Spleen (tissue), 11 donors: Measurements from ENCODE around the gene ARHGEF38. TPM values are rescaled to one million over a fixed set of nuclear protein-coding genes. Genes with fewer than 3 reads are reported as not detected.

Source experiments
- DNase-seq: peaks from one replicate; pipeline ENCODE4 v3.0.0-alpha.2; 2020
- H3K27ac ChIP-seq, 8 donors: fragments of 200-600 bp; sonication (generic) in 7 of 8; 1 replicate in 4 of 8; 2 replicates in 4 of 8; pipeline versions ENCODE4 v1.5.0 to v1.8.0; 2016 to 2021; ENCODE audit warnings: inconsistent platforms in 4 of 8, mild to moderate bottlenecking in 4 of 8, moderate library complexity in 1 of 8
- H3K27me3 ChIP-seq, 7 donors: fragments of 200-600 bp; sonication (generic) in 6 of 7; replicated peaks in 1 of 7; 1 replicate in 4 of 7; 2 replicates in 3 of 7; pipeline versions ENCODE4 v1.5.0 to v1.8.0; 2016 to 2021; ENCODE audit warnings: inconsistent platforms in 3 of 7, mild to moderate bottlenecking in 1 of 7
- H3K36me3 ChIP-seq, 6 donors: fragments of 200-600 bp; sonication (generic) in 5 of 6; 1 replicate in 4 of 6; 2 replicates in 2 of 6; pipeline versions ENCODE4 v1.5.0 to v1.8.0; 2016 to 2021; ENCODE audit warnings: inconsistent platforms in 2 of 6
- H3K4me1 ChIP-seq, 6 donors: fragments of 200-600 bp; sonication (generic) in 5 of 6; 1 replicate in 3 of 6; 2 replicates in 3 of 6; pipeline versions ENCODE4 v1.5.0 to v1.8.0; 2016 to 2021; ENCODE audit warnings: inconsistent platforms in 3 of 6
- H3K4me3 ChIP-seq, 8 donors: fragments of 200-600 bp; sonication (generic) in 7 of 8; 1 replicate in 4 of 8; 2 replicates in 4 of 8; pipeline versions ENCODE4 v1.5.0 to v1.8.0; 2016 to 2021; ENCODE audit warnings: inconsistent platforms in 4 of 8, mild to moderate bottlenecking in 4 of 8, moderate library complexity in 2 of 8
- H3K9me3 ChIP-seq, 8 donors: fragments of 200-600 bp; sonication (generic) in 7 of 8; 1 replicate in 4 of 8; 2 replicates in 4 of 8; pipeline versions ENCODE4 v1.5.0 to v1.8.0; 2016 to 2021; ENCODE audit warnings: inconsistent platforms in 4 of 8
- POLR2A ChIP-seq, 3 donors: fragments of 450-650 bp; IDR thresholded peaks; one replicate each; pipeline ENCODE4 v1.5.1; 2017; ENCODE audit warnings: antibody characterized with exemption in 3 of 3, mild to moderate bottlenecking in 1 of 3
- POLR2AphosphoS5 ChIP-seq, 3 donors: sonication (generic); formaldehyde crosslinking; IDR thresholded peaks; one replicate each; pipeline ENCODE4 v1.5.1; 2017; ENCODE audit warnings: antibody characterized with exemption in 3 of 3
- WGBS, 5 donors: extraction: QIAGEN DNeasy Blood & Tissue Kit in 3 of 5; methylation state at CpG; one replicate each; pipeline versions ENCODE4 v1.1.5 to v1.1.7; 2013 to 2018; 5-methylcytosine and 5-hydroxymethylcytosine counted together
- intact Hi-C: fragments of 100-400 bp; cut with DNase I; formaldehyde crosslinking; loops from one replicate; pipeline ENCODE4 v1.15.0; 2023; ENCODE audit warnings: low total_unique reads
- polyA plus RNA-seq, 3 donors: library from polyadenylated mRNA; stranded (reverse); fragments of 200-250 nt; gene quantifications; one replicate each; pipeline ENCODE4 v1.2.1, GENCODE V29; 2013
- total RNA-seq, 7 donors: library from RNA; depleted of rRNA in 3 of 7; stranded (reverse); fragments of >200 nt in 3 of 7; fragmentation: NEBNext Ultra II Directional in 4 of 7; extraction: Animal tissue kit (Norgen Biotek cat#: 25700) in 4 of 7; gene quantifications; one replicate each; pipeline versions ENCODE4 v1.1.0 to v1.2.1, GENCODE V29; 2016 to 2021
- TF ChIP-seq, protein P1 (sequence below), 11 experiments: fragments of 200-600 bp in 7 of 11; fragments of 450-650 bp in 4 of 11; sonication (generic) in 4 of 11; IDR thresholded peaks in 8 of 11; conservative IDR thresholded peaks in 3 of 11; 1 replicate in 7 of 11; 2 replicates in 4 of 11; pipeline versions ENCODE4 v1.4.0 to v1.8.0; 2016 to 2021; ENCODE audit warnings: antibody characterized with exemption in 11 of 11, inconsistent platforms in 4 of 11, mild to moderate bottlenecking in 1 of 11
- donor health status: healthy with polysubstance abuse.
- donor health status: DM: no; HTN: no; CAD: no; lungs with moderate emphysema.
- donor health status: DM: no; HTN: no; CAD: no.
- donor health status: Bipolar disorder and iron deficiency.
- donor health status: healthy.
- donor health status: DM: no; HTN: no; CAD: no.
- donor health status: DM: yes; HTN: yes; CAD: no.

ARHGEF38 gene
- total and polyA plus RNA-seq, 10 donors = not detected

DNA sequence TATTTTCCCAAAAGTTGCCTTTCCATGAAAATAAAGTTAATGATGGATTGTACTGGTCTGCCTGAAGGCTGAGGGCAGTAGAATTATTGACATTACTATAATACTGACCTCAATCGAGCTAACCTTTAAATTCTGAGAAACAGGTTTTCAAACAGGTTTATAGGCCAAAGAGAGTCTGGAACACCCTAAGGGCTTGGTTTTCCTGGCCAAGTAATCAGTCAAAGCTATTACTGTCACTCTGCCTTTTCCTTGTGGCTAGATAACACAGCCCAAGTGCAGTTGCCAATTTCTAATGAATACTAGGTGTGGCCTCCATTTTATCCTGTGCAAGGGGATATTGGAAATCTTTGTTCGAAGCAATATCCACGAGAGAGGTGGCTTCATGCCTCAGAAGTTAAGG is 80.8 kb downstream of the ARHGEF38 start:
- Histone ChIP-seq H3K9me3 (no peaks in the 10 kb centered on the region), H3K4me1 (peaks cover 0 to 23% (median 12%) of the 10 kb centered on the region in 6 donors), H3K27ac (no peak overlapping the region), H3K27me3 (no peaks in the 10 kb centered on the region), H3K4me3 (no peak overlapping the region), H3K36me3 (no peaks in the 10 kb centered on the region)
- DNase-seq = no peak
- intact Hi-C loops = no loop called here
- TF ChIP-seq, protein P1, sequence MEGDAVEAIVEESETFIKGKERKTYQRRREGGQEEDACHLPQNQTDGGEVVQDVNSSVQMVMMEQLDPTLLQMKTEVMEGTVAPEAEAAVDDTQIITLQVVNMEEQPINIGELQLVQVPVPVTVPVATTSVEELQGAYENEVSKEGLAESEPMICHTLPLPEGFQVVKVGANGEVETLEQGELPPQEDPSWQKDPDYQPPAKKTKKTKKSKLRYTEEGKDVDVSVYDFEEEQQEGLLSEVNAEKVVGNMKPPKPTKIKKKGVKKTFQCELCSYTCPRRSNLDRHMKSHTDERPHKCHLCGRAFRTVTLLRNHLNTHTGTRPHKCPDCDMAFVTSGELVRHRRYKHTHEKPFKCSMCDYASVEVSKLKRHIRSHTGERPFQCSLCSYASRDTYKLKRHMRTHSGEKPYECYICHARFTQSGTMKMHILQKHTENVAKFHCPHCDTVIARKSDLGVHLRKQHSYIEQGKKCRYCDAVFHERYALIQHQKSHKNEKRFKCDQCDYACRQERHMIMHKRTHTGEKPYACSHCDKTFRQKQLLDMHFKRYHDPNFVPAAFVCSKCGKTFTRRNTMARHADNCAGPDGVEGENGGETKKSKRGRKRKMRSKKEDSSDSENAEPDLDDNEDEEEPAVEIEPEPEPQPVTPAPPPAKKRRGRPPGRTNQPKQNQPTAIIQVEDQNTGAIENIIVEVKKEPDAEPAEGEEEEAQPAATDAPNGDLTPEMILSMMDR (IDR thresholded peaks at IDR 0.05 in 8 of 11, conservative IDR thresholded peaks at IDR 0.05 in 3 of 11) = no peak
- TF ChIP-seq POLR2A (IDR thresholded peaks at IDR 0.05) (no peak), POLR2AphosphoS5 (IDR thresholded peaks at IDR 0.05) (no peak)
- 61 to 87% (median 81%) methylated on average over 3 of the region's 3 CpGs for WGBS, 5 donors

DNA sequence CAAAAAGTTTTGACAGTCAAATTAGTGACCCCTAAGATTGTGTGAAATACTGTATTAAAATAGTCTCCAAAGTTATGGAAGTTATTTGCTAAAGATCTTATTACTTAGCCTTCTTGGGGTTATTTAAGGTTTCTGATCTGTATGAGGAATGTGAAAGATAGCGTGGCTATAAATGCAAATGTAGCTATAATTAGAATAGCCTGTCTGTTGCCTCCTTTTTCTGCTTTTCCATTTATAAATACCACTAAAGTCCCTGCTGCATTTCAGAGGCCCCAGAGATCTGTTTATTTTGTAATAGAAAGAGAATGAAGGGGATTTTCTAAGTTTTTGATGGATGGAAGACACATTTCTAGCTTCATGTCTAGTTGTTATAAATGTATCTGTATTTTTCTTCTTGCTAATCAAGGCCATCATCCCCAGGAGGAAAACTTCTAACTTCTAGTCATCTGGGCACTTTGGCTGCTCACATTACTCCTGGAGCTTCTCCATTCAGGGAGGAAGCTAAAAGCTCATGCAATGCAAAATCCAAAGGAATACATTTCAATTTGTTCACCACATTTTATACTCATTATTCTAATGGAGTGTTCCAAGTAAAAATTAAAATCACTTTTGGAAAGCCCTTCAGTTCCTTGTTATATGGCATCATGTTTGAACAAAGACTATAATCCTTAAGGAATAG is 82.1 kb downstream of the ARHGEF38 start:
- no peak for TF ChIP-seq POLR2A (IDR thresholded peaks at IDR 0.05)
- TF ChIP-seq, protein P1 (IDR thresholded peaks at IDR 0.05 in 8 of 11, conservative IDR thresholded peaks at IDR 0.05 in 3 of 11) = no peak
- no peak for TF ChIP-seq POLR2AphosphoS5 (IDR thresholded peaks at IDR 0.05)
- Histone ChIP-seq H3K27ac (no peak overlapping the region), H3K9me3 (no peaks in the 10 kb centered on the region), H3K27me3 (no peaks in the 10 kb centered on the region), H3K4me1 (peaks cover 0 to 25% (median 15%) of the 10 kb centered on the region in 6 donors), H3K4me3 (no peak overlapping the region), H3K36me3 (no peaks in the 10 kb centered on the region)
- WGBS, 5 donors = 17 to 48% (median 34%) methylated on average over 1 of the region's 1 CpG
- DNase-seq = no peak
- intact Hi-C loops = no loop called here

DNA sequence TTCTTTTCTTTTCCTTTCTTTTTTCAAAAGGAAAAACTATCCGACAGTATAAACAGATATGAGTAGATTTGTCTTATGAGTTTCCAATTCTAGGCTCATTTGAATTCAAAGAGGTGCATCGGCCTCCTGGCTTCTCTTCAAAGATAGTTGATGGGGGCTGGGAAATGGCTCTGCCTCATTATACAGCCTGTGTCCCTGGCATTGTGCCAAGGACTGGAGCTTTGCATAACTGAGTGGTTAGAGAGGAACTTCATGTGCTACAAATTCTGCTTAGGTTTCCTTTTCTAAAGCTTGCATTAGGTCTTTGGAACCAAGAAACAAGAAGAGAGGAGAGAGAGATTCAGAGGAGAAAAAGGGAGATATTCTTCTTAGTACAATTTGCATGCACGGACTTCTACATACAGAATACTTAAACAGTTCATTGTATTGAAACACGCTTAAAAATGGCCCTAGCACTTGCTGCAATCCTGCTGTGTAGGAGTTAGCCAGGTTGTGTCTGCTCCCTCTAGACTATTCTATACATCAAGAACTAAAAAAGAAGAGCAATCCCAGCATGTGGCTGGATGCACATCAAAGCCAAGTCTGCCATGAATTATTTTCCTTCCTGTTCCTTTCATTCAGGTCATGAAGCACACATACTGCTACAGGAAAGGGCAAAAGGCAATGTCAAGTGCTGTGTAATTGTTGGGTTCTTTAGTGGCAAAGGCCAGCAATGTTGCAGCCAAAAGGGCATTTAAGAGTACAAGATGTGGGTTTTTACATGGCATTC is 85.2 kb downstream of the ARHGEF38 start:
- no peaks in the 10 kb centered on the region for H3K27me3 ChIP-seq
- 41 to 55% (median 42%) methylated on average over 4 of the region's 4 CpGs for WGBS, 5 donors
- DNase-seq = peak; percentile 79
- H3K4me3 ChIP-seq = no peak overlapping the region
- H3K36me3 ChIP-seq = no peaks in the 10 kb centered on the region
- no peaks in the 10 kb centered on the region for H3K9me3 ChIP-seq
- H3K27ac ChIP-seq = peak overlapping the region in 5 of 8 donors; percentile 24 to 43 (median 36)
- intact Hi-C loops = no loop called here
- peaks cover 0 to 25% (median 15%) of the 10 kb centered on the region in 6 donors for H3K4me1 ChIP-seq
- peak in 1 of 3 donors; percentile 44 for TF ChIP-seq POLR2AphosphoS5 (IDR thresholded peaks at IDR 0.05)
- TF ChIP-seq, protein P1 (IDR thresholded peaks at IDR 0.05 in 8 of 11, conservative IDR thresholded peaks at IDR 0.05 in 3 of 11) = no peak
- no peak for TF ChIP-seq POLR2A (IDR thresholded peaks at IDR 0.05)

DNA sequence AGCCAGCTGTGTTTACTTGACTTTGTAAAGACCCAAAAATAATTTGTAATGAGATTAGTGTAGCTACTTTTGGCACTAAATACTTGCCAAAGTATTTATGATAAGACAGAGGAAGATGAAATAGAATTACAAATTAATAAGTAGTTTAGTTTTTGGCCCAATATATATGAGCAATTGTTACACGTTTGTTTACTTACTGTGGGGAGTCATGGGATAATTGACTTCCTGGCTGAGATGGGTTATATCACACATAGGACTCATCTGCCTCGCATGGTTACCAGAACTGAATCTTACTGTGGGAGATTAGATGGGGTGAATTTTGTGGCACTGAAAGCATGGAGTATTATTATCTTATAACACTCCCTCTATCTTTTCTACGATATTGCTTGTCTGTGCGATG is 89.4 kb downstream of the ARHGEF38 start:
- 74 to 91% (median 88%) methylated on average over 4 of the region's 4 CpGs for WGBS, 5 donors
- no peak overlapping the region for H3K4me3 ChIP-seq
- TF ChIP-seq, protein P1 (IDR thresholded peaks at IDR 0.05 in 8 of 11, conservative IDR thresholded peaks at IDR 0.05 in 3 of 11) = no peak
- TF ChIP-seq POLR2A (IDR thresholded peaks at IDR 0.05) (no peak), POLR2AphosphoS5 (IDR thresholded peaks at IDR 0.05) (no peak)
- intact Hi-C loops = no loop called here
- no peaks in the 10 kb centered on the region for H3K9me3 ChIP-seq
- H3K36me3 ChIP-seq = no peaks in the 10 kb centered on the region
- H3K27me3 ChIP-seq = no peaks in the 10 kb centered on the region
- H3K27ac ChIP-seq = no peak overlapping the region
- peaks cover 0 to 16% (median 13%) of the 10 kb centered on the region in 6 donors for H3K4me1 ChIP-seq
- DNase-seq = no peak
